ENCODE measurements around the gene PHLPP1. TPM values are rescaled to one million over a fixed set of nuclear protein-coding genes. Genes with fewer than 3 reads are reported as not detected.
"Not testable (repeated sequence)": the region's sequence is repeated elsewhere in the genome, so short reads cannot be mapped to it uniquely, and the experiment has no call there.

The PHLPP1 gene
- total RNA-seq, 3 donors from 2014 or later: 9.8 to 19.9 (median 15.4) TPM

GRCh38 chr18:62702259-62702658 is 13.1 kb upstream of the PHLPP1 start:
- Histone ChIP-seq H3K36me3 (no peaks in the 10 kb centered on the region), H3K9me3 (no peaks in the 10 kb centered on the region), H3K4me1 (no peaks in the 10 kb centered on the region), H3K4me3 (no peak overlapping the region), H3K27me3 (no peaks in the 10 kb centered on the region), H3K27ac (no peak overlapping the region)
- TF ChIP-seq POLR2A (IDR thresholded peaks at IDR 0.05): no peak
- intact Hi-C loops (cut with DNase I; ENCODE audit: low total_unique reads): no loop called here
- no peak for DNase-seq (ENCODE audit: low spot score in 2 of 2)

DNA sequence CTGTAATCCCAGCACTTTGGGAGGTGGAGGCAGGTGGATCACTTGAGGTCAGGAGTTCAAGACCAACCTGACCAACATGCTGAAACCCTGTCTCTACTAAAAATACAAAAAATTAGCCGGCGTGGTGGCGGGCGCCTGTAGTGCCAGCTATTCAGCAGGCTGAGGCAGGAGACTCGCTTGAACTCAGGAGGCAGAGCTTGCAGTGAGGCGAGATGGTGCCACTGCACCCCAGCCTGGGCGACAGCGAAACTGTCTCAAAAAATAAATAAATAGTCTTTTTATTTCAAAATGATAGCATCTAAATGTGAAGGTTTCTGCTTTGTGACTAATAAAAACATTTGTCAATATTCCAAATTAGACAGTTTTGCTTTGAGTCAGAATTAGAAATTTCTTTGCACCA is 8.5 kb upstream of the PHLPP1 start:
- H3K27ac ChIP-seq; H3K4me1 ChIP-seq; DNase-seq (ENCODE audit: low spot score in 2 of 2); H3K4me3 ChIP-seq; intact Hi-C loops (cut with DNase I; ENCODE audit: low total_unique reads); H3K36me3 ChIP-seq; H3K9me3 ChIP-seq; H3K27me3 ChIP-seq: not testable (repeated sequence)

DNA sequence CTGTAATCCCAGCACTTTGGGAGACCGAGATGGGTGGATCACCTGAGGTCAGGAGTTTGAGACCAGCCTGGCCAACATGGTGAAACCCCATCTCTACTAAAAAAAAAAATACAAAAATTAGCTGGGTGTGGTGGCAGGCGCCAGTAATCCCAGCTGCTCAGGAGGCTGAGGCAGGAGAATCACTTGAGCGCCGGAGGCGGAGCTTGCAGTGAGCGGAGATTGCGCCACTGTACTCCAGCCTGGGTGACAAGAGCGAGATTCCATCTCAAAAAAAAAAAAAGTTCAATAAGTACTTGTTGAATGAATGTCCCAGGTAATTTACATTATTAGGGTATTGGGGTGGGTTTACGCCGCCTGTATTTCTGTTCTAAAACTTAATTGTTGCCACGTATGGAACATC is 5.4 kb upstream of the PHLPP1 start:
- not testable (repeated sequence) for H3K9me3 ChIP-seq; H3K27ac ChIP-seq; H3K4me3 ChIP-seq; DNase-seq (ENCODE audit: low spot score in 2 of 2); H3K4me1 ChIP-seq; H3K36me3 ChIP-seq; H3K27me3 ChIP-seq
- intact Hi-C loops (cut with DNase I; ENCODE audit: low total_unique reads): loop anchor here (10.0 kb wide), 1 partner anchor 275 kb away; no protein-coding TSS in a partner anchor

DNA sequence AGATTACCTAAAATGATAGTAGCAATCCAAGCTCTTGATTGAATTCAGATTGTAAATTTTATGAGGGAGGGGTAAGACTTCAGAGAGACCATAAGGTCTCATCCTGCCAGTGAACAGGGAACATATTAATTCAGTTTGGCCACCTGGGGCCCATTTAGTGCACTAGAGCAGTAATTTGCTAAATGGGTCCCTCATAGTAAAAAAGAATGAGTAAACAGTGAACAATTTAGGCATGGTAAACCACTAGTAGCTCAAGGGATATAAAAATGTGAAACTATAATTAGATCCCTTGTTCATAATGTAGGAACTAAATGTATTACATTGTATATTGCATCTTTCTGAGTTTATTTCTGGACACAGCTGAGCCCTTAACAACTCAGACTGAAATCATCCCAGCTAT is 4.9 kb upstream of the PHLPP1 start:
- intact Hi-C loops (cut with DNase I; ENCODE audit: low total_unique reads): loop anchor here (10.0 kb wide), 1 partner anchor 274 kb away; no protein-coding TSS in a partner anchor

DNA sequence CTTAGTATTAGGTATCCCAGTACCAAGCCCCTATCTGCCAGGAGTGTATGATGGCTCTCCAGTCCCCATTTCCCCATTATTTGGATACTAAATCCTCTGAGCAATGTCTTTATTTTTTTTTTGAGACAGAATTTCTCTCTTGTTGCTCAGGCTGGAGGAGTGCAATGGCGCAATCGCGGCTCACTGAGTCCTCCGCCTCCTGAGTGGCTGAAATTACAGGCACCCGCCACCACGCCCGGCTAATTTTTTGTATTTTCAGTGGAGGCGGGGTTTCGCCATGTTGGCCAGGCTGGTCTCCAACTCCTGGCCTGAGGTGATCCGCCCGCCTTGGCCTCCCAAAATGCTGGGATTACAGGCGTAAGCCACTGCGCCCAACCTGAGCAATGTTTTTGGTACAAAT is 3.6 kb upstream of the PHLPP1 start:
- no peak for DNase-seq (ENCODE audit: low spot score in 2 of 2)
- TF ChIP-seq, protein P1, sequence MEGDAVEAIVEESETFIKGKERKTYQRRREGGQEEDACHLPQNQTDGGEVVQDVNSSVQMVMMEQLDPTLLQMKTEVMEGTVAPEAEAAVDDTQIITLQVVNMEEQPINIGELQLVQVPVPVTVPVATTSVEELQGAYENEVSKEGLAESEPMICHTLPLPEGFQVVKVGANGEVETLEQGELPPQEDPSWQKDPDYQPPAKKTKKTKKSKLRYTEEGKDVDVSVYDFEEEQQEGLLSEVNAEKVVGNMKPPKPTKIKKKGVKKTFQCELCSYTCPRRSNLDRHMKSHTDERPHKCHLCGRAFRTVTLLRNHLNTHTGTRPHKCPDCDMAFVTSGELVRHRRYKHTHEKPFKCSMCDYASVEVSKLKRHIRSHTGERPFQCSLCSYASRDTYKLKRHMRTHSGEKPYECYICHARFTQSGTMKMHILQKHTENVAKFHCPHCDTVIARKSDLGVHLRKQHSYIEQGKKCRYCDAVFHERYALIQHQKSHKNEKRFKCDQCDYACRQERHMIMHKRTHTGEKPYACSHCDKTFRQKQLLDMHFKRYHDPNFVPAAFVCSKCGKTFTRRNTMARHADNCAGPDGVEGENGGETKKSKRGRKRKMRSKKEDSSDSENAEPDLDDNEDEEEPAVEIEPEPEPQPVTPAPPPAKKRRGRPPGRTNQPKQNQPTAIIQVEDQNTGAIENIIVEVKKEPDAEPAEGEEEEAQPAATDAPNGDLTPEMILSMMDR (IDR thresholded peaks at IDR 0.05): no peak
- Histone ChIP-seq H3K27me3 (no peaks in the 10 kb centered on the region), H3K27ac (no peak overlapping the region), H3K4me1 (no peaks in the 10 kb centered on the region), H3K36me3 (no peaks in the 10 kb centered on the region), H3K9me3 (no peaks in the 10 kb centered on the region), H3K4me3 (no peak overlapping the region)
- intact Hi-C loops (cut with DNase I; ENCODE audit: low total_unique reads): loop anchor here (10.0 kb wide), 1 partner anchor 273 kb away; no protein-coding TSS in a partner anchor

More for the DNA sequence above, 4.9 kb upstream of the PHLPP1 start:
- TF ChIP-seq POLR2A (IDR thresholded peaks at IDR 0.05) (no peak), POLR2AphosphoS5 (IDR thresholded peaks at IDR 0.05) (no peak)
- TF ChIP-seq, protein P1 (IDR thresholded peaks at IDR 0.05): no peak
- Histone ChIP-seq H3K27me3 (no peaks in the 10 kb centered on the region), H3K36me3 (no peaks in the 10 kb centered on the region), H3K4me1 (no peaks in the 10 kb centered on the region), H3K9me3 (no peaks in the 10 kb centered on the region), H3K27ac (no peak overlapping the region), H3K4me3 (no peak overlapping the region)
- DNase-seq (ENCODE audit: low spot score in 2 of 2): no peak

- Histone ChIP-seq H3K36me3 (no peaks in the 10 kb centered on the region), H3K4me1 (no peaks in the 10 kb centered on the region), H3K27ac (peak overlapping the region in 1 of 2 donors; percentile 96), H3K4me3 (no peak overlapping the region), H3K27me3 (no peaks in the 10 kb centered on the region), H3K9me3 (no peaks in the 10 kb centered on the region)
- intact Hi-C loops (cut with DNase I; ENCODE audit: low total_unique reads): loop anchor here (10.0 kb wide), 1 partner anchor 271 kb away; no protein-coding TSS in a partner anchor
- TF ChIP-seq POLR2AphosphoS5 (IDR thresholded peaks at IDR 0.05) (no peak), POLR2A (IDR thresholded peaks at IDR 0.05) (no peak)
- TF ChIP-seq, protein P1 (IDR thresholded peaks at IDR 0.05): no peak
- no peak for DNase-seq (ENCODE audit: low spot score in 2 of 2)
Measured at GRCh38 chr18:62713651-62714247, 1.6 kb upstream of the PHLPP1 start.
